ENCODE measurements around the gene NAP1L4.

Gene NAP1L4

DNA sequence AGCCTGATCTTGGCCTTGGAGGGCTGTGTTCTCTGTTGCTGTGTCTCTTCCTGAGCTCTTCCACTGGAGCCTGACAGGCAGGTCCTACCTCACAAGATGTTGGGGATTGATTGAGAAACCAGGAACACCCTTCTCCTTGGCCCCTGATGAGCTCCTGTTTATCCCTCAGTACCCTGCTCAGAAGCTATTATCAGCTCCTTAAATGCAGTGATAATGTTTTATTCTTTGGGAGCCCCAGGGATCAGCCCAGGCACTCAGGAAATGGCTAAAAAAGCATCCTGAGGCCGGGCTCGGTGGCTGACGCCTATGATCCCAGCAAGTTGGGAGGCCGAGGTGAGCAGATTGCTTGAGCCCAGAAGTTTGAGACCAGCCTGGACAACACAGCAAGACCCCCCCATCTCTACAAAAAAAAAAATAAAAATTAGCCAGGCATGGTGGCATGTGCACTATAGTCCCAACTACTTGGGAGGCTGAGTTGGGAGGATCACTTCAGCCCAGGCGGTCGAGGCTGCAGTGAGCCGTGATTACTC is 58.0 kb downstream of the NAP1L4 start:
- DNase-seq: no peak

- peak; percentile 98 for DNase-seq
These were observed 58.6 kb downstream of the NAP1L4 start for GRCh38 chr11:2933375-2934020.

DNA sequence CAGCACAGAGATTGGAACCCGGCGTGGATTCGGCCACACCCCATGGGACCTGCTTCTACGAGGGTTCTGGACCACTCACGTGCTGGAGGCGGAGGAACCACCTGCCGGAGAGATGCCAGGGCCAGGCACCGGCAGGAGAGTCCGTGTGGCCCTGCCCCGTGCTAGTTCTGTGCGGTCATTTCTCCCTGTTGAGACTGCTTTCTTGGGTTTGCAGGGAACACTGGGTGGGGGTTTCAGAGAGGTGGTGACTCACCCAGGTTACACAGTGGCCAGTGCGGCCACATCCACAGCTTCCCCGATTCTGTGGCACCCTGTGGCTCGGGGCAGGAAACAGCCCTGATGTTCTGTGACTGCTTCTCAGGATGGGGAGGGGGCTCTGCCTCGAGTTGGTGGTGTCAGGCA is 59.3 kb downstream of the NAP1L4 start:
- peak; percentile 58 for DNase-seq

GRCh38 chr11:2931771-2932738 is 60.1 kb downstream of the NAP1L4 start:
- no peak for DNase-seq

GRCh38 chr11:2931420-2931746 is 60.7 kb downstream of the NAP1L4 start:
- DNase-seq: no peak

DNA sequence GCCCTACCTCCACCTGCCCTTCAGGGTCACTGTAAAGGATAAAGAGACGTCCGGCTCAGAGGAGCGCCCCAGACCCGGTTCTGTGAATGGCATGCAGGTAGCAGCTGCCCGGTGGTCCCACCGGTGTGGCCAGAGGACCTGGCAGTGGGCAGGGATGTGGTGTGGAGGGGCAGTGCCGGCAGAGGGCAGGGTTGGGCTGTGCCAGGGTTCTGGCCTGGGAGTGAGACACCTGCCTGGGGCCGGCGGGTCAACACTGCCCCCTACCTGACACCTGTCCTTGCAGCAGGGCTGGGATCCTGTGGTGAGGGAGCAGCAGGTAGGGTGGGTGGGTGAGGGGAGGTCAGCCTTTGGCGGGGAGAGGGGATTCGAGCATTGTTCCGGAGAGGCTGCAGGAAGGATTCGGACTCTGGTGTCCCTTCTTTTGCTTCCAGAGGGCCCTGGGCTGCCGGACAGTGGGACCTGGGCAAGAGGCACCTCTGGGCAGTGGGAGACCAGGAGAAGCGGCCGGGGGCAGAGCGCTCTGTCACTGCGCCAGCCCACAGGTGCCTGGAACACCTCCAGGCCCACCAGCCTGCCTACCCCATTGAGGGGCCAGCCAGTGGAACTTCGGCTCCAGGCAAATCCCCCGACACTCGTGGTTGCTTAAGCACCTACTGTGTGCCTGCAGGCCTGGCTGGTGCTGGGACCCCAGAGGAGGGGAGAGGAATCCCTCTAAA is 61.3 kb downstream of the NAP1L4 start:
- peak; percentile 33 for DNase-seq

- peak; percentile 67 for DNase-seq
These were observed 62.0 kb downstream of the NAP1L4 start for GRCh38 chr11:2929950-2930703.

DNA sequence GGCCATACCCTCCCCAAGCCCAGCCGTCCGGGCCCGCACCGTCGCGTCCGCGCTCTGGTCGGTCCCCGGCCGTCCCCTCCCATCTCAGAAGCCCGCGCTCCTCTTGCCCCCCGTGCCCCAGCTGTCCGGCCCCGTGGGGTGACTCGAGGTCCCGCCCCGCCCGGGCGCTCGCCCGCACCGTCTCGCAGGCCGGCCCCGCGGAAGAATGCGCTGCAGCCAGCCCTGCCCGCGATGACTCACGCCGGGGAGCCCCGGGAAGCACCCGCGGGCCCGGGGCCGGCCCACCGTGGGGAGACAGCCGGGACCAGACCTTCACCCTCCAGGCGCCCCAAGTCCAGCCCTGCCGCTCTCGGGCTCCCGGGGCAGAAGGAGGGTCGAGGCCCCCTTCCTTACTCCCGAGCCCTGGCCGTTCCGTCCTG is 62.6 kb downstream of the NAP1L4 start:
- peak; percentile 88 for DNase-seq

DNA sequence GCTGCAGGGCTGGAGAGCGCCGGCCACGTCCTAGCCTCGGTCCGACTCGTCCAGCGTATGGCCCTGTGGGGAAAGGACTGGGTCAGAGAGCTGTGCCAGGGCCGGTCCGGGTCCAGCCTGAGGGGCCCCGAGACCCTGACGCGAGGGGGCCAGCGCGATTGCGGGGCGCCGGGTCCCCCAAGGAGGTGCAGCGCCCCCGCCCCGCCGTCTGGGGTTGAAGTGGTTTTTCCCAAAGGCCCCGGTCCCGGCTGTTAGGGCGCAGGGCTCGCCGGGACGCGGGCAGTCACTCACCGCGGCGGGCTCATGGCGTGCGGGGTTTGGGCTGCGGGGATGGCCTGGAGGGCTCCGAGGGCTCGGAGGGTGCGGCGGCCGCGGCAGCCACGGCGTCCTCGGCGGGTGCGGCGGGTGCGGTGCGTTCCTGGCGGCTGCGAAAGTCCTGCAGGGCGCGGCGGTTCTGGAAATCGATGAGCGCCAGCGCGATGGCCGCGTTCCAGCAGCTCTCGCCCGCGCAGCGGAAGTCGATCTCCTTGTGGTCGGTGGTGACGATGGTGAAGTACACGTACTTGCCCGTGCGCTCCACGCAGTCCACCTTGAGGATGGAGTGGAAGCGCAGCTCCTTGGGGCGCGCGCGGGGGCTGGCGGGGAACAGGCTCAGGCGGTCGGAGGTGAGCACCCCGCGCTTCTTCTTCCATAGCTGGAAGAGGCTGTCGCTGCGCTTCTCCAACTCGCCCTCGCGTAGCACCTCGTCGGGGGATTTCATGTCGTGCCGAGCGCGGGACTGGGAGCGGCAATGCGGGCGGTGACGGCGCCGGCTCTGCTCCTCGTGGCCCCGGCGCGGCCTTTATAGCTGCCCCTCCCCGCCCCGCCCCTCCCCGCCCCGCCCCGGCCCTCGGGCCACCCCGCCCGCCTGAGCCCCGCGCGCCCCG is 63.3 kb downstream of the NAP1L4 start, which contains the start of gene PHLDA2:
PHLDA2 (minus strand) TSS at position 816 of the 926 bp plus-strand sequence; CDS start at position 760, 56 bp downstream.
- peak; percentile 78 for DNase-seq

DNA sequence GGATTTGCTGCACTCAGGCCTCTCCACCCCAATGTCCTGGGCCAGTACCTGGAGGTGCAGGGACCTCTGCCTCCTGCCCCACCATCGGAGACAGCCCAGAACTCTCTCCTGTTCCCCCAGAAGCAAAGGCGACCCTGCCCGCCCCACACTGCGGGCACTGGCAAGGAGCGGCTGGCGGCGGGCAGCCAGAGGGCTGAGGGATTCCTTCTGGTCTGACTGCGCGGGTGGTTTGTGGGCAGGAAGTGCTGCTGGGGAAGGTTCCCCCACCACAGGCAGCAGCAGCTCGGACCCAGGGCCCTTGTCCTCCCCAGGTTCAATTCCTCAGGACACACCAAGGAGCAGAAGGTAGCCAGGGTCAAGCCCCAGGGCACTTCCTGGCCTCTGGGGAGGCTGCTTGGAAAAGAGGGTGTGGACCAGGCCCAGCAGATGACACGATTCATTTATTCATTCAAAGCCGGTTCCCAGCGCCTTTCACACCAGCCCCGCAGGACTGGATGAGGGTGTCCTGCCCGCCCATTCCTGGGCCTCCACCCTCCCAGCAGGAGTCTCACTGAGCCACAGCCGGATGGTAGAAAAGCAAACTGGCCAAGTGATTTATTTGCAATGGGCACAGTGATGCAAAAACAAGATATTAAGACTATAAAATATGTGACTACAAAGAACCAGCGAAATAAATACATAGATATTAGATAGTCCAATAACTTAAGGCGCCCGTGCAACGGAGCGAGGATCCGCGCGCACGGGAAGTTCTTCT is 64.1 kb downstream of the NAP1L4 start:
- peak; percentile 26 for DNase-seq

DNA sequence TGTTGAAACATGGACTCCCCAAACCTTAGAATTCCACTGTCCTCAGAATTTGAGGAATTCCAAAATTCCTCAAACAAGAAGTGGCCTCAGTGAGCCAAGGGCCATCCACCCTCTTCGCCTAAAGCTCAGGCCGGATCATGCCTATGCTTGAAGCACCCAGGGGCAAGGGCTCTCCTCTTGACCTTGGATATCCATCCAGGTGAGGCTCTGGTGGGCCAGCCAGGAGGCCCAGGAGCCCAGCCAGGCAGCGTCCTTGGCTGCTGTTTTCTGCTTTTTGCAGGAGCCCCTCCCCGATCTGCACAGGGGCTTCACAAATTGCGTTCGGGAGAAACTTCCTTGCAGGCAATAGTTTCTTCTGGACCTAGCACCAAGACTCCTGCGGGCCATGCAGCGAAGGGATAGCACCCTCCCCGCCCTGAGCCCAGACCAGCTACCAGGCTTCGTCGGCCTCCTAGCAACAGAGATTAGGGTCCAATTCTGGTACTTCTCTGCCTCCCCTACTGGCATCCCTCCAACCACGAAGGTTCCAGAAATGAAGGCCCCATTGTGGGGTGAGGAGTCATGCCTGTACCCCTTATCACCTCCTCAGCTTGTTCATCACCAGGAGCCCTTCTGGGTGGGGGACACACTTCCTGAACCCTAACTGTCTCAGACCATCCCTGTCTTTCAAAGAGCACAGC is 64.9 kb downstream of the NAP1L4 start:
- no peak for DNase-seq

GRCh38 chr11:2926611-2927051 is 65.5 kb downstream of the NAP1L4 start:
- DNase-seq: no peak

DNA sequence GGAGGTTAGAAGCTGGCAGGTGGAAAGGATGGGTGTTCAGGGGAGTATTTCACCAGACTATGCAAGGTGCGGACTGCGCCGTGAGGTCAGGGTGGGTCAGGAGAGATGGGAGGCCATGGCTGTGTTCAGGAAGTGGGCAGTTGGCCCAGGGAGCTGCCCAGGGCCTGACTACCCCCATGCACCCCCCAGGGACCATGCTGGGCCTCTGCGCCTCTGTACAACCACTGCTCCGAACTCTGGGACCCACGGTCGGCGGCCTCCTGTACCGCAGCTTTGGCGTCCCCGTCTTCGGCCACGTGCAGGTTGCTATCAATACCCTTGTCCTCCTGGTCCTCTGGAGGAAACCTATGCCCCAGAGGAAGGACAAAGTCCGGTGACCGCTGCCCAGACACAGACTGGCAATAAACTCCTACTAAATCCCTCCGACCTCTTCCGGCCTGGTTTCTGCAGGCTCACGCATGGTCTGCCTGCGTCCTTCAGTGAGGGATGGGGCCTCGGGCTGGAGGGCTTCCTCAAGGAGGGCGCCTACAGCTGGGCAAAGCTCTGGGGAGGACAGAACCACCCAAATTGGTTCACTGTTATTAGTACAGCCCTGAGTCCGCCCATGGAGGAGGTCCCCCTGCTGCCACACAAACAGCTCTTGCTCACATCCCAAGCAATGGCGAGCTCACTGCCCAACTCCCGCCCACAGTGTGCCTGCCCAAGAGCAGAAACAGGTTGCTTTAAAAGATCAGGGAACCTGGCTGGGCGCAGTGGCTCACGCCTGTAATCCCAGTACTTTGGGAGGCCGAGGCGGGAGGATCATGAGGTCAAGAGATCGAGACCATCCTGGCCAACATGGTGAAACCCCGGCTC is 67.1 kb downstream of the NAP1L4 start:
- no peak for DNase-seq

- no peak for DNase-seq
These were observed 67.7 kb downstream of the NAP1L4 start for GRCh38 chr11:2924381-2924780.

GRCh38 chr11:2923446-2924375 is 68.4 kb downstream of the NAP1L4 start:
- DNase-seq: no peak

DNA sequence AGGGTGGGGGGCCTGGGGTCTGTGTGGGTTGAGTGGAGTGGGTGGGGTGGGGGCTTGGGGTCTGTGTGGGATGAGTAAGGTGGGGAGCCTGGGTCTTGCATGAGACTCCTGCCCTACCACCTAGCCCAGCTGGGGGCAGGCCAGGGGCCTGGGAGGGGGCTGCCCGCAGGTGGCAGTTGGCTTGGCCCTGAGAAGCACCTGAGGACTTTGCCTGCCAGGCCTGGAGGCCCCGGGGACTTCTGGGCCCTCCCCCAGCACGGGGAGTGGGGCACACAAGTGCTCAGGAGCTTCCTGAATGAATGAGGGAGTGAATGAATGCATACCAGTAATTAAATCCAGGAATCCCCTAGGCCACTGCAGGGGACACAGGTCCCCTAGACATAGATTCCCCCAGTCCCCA is 69.5 kb downstream of the NAP1L4 start:
- DNase-seq: no peak

GRCh38 chr11:2921742-2922493 is 70.2 kb downstream of the NAP1L4 start:
- DNase-seq: no peak

All from suppressor macrophage treated with lipopolysaccharide for 4 hours (primary cell).